Glomerular visceral epithelial cell (primary cell): ENCODE results near the gene TREML2.
"Not testable (repeated sequence)": the region's sequence is repeated elsewhere in the genome, so short reads cannot be mapped to it uniquely, and the experiment has no call there.

Source experiments
- DNase-seq: peaks from one replicate; pipeline ENCODE4 v3.0.0-alpha.2; 2016; ENCODE audit errors: extremely low spot score

The TREML2 gene, protein sequence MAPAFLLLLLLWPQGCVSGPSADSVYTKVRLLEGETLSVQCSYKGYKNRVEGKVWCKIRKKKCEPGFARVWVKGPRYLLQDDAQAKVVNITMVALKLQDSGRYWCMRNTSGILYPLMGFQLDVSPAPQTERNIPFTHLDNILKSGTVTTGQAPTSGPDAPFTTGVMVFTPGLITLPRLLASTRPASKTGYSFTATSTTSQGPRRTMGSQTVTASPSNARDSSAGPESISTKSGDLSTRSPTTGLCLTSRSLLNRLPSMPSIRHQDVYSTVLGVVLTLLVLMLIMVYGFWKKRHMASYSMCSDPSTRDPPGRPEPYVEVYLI

DNA sequence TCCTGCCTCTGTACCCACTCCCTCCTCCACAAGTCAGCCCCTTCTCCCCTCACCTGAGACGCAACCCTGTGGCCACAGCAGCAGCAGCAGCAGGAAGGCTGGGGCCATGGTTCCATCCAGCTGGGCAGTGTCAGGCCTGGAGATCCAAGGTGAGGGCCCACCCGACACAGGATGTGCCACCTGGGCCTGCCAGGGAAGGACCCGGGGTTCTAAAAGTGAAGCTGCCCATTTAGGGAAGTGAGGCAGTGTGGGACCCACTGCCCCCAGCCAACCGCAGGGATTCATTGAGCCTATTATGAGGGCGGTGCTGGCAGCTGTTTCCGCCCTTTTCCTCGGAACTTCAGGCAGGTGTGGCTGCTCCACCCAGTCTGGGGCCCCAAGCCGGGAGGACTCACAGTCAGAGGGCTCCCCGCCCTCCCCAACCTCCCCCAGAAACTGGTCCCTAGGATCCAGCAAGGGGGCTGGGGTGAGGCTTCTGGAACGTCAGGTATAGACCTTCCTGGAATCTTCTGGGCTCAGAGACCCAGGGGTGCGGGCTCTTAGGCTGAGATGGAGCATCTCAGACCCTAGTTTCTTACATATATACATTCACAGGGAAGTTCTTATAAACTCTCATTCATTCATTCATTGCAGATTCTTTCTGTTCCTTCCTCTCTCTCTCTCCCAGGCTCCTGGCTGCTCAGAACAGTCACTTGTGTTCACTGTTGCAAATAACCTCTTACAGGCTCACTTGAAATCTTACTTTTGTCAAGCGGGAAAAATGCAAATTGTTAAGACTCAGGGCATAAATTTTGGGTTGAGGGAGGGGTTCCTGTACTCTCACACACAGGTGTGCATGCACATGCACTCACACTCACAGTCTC lies at the start of gene TREML2:
TREML2 (minus strand) TSS at position 249 of the 863 bp plus-strand sequence; CDS start at position 108, 141 bp downstream.
- DNase-seq, result no peak

DNA sequence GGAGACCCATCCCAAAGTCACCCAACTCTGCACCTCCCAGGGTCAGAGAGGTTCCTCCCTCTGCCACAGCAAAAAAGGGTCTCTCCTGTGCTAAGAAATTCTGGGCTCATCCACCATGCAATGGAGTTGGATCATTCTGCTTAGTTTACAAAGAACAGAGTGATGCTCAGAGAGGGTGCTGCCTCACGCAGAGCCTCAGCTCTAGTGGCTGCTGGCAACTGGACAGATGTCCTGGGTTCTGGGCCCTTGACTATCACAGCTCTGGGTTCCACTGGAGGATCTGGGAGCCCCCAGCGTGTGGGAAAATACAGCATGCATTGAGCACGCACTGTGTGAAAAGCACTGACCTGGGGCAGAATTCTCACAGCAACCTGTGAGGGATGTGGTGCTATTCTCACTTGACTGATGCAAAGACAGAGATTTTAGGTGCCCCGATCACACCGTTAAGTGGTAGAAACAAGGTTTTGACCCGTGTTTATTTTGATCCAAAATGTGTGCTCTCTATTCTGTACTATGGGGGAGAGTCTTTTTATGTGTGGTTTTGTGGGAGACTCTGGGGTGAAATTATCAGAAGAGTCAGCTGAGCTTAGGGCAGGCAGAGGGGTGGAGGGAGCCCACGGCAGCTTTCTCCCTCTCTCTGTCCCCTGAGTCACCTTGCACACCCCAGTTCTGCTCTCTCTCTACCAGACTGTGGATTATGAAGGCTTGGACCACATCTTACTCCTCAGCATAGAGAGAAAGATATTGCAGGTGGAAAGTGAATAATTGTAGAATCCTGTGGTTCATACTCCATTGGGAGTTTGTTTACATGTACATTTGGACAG lies 47.1 kb upstream of the TREML2 start:
- no peak for DNase-seq

DNA sequence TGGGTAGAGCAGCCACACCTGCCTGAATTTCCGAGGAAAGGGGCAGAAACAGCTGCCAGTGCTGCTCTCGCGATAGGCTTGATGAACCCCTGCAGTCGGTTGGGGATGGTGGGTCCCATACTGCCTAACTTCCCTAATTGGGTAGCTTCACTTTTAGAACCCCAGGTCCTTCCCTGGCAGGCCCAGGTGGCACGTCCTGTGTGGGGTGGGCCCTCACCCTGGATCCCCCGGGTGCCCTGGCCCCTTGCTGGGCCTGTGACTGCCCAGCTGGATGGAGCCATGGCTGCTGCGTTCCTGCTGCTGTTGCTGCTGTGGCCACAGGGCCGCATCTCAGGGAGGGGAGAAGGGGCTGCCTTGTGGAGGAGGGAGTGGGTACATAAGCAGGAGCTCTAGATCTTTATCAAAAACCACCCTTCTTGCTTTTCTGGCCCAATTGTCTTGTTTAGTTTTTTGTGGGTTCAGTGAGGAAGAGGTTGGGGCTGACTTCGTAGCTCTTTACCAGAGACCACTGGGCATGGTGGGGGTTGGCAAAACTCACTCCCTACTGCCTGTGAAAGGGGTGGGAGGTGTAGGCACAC lies 46.4 kb upstream of the TREML2 start:
- no peak for DNase-seq

DNA sequence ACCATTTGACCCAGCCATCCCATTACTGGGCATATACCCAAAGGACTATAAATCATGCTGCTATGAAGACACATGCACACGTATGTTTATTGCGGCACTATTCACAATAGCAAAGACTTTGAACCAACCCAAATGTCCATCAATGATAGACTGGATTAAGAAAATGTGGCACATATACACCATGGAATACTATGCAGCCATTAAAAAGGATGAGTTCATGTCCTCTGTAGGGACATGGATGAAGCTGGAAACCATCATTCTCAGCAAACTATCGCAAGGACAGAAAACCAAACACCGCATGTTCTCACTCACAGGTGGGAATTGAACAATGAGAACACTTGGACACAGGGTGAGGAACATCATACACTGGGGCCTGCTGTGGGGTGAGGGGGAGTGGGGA lies 45.6 kb upstream of the TREML2 start:
- DNase-seq, result not testable (repeated sequence)

DNA sequence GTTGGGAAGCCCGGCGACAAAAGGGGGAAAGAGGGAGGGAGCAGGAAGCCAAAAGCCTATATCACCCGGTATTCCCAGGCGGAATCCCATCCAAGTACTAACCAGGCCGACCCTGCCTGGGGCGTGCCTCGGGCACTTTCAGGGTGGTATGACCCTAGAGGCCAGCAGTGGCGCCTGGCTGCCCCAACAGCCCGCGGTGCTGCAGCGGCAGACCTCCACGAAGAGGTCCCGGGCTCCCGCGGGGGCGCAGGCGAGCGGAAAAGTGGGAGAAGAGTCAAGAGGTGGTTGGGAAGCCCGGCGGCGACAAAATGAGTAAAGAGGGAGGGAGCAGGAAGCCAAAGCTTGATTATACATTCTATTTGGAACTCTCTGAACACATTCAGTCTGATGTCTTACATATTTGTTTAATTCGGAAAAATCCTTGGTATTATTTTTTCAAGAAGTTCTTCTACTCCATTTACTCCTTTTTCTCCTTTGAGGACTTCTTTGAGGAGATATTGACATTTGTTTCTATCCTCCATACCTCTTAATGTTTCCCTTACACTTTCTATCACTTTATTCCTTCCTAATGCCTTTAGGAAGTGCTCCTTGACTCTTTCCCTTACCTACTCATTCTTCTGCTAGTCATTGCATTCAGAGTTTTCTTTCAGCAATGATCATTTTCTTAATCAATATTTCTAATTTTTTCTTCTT lies 38.7 kb upstream of the TREML2 start:
- DNase-seq, result no peak

DNA sequence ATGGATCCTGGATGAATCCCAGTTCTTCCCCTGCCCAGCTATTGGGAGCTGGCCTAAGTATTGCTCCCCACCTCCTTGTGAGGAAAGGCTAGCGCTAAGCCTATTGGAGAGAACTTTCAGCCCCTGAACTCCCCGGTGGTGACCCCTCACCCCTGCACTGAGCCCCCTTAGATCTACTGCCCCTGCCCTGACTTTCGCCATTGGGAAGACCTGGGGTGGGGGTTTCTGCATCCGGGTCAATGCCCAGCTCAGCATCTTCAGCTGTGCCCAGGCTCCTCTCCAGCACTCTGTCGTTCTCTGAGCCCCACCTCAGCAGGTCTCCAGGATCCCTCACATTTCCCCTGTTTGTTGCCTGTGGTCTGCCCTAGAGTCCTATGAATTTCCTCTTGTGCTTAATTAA lies 36.2 kb upstream of the TREML2 start:
- DNase-seq, result no peak

DNA sequence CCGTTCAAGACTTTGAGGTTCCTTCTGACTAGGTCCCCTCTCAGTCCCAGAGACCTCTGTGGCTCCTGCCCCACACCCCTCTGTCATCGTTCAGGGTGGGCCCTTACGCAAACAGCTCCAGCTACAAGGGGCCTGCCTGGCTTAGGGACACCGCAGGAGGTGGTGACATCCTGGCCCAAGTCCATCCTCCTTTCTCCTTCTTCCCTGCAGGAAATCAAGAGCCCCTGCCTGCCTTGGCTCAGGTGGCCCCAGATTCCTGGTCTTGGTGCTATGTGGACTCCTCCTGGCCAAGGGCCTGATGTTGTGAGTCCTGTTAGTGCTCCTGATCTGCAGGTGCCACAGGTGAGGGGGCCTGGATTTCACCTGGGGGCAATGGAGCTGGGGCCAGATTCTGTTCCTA lies 35.3 kb upstream of the TREML2 start:
- DNase-seq, result no peak

DNA sequence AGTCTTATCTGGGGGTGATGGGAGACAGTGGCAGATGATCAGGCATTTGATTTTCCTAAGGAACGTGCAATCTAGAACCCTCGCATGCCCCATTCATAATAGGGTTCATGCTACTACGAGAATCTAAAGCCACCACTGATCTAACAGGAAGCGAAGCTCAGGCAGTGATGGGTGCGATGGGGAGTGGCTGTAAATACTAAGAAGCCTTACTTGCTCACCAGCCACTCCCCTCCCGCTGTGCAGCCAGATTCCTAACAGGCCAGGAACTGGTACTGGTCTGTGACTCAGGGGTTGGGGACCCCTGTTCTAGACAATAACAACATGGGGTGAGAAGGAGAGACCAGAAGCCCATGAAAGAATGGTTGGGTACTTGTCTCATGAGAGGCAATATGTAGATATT lies 31.7 kb upstream of the TREML2 start:
- DNase-seq, result no peak

DNA sequence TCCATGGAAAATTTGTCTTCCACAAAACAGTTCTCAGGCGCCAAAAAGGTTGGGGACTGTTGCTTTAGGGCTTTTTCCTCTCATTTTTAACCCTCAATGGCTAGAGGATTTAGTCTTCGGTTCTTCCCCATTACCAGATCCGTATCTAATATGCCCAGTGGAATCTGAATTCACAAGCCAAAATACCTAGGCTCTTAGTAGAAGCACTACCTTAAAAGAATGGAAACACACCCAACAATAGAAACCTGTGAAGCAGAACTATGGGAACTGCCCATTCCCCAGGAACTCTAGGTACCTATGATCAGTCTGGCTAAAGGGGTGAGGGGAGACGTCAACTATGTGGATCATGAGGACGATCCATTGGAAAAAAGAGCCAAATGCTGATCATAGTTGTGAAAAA lies 30.3 kb upstream of the TREML2 start:
- no peak for DNase-seq

DNA sequence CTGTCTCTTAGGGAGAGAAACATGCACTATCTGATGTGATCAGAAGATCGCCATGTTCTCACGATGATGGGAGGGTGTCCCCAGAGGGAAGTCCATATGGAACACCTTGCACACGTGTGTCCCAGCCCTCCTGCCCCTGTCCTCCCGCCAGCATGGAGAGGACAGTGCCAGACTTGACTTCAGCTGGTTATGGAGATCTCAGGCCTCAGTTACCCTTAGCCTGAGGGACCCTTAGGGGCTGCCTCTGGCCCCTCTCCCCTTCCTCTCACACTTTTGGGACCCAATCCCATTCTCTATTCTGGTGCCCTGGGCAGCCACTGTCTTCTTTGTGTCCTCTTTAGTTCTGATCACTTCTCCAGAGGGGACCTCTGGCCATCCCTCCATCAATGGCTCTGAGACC lies 28.8 kb upstream of the TREML2 start:
- DNase-seq, result no peak

DNA sequence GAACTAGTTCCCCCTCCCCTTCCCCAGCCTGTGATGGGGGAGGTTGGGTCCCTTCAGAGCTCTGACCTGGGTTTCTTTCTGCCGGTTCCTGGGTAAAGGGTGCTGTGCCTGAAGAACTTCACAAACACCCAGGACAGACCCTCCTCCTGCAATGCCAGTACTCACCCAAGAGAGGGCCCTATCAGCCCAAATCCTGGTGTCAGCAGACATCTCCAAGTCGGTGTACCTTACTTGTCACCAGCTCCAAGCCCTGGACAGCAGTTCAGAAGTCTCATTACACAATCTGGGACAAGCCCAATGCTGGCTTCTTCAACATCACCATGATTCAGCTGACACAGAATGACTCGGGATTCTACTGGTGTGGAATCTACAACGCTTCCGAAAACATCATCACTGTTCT lies 27.7 kb upstream of the TREML2 start:
- no peak for DNase-seq

DNA sequence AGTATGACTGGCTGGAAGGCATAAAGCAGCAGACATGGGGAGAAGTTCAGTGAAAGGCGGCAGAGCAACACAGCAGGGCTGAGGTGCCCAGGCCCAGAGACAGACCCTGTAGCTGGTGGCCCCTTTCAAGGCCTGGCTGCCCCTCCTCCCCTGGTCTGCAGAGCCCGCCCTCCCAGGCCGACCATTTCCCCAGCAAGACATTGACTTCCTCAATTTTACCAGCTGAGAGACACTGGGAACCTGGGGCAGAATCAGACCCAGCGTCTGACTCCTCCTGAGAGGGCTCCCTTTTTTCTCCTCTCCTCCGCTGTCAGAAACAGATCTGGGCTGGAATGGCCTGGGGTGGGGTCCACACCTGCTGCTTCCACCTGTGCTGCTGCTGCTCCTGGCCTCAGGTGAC lies 27.1 kb upstream of the TREML2 start, which contains the start of gene TREML4:
TREML4 (plus strand) TSS at position 254 of the 400 bp plus-strand sequence; CDS start at position 333, 79 bp downstream.
- no peak for DNase-seq

DNA sequence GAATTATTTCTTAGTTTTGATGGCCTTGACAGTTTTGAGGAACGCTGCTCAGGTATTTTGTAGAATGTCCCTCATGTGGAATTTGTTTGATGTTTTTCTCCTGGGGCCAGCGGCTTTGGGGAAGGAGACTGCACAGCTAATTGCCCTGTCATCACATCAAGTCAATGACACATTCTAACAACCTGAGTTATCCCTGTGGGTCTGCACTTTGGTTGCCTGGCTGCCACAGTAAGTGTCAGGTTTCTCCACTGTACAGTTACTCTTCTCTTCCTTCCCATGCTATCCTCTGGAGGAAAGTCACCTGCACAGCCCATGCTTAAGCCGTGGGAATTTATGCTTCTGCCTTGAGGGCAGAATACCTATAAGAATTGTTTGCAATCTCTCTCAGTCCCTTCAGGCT lies 25.8 kb upstream of the TREML2 start:
- DNase-seq, result no peak

DNA sequence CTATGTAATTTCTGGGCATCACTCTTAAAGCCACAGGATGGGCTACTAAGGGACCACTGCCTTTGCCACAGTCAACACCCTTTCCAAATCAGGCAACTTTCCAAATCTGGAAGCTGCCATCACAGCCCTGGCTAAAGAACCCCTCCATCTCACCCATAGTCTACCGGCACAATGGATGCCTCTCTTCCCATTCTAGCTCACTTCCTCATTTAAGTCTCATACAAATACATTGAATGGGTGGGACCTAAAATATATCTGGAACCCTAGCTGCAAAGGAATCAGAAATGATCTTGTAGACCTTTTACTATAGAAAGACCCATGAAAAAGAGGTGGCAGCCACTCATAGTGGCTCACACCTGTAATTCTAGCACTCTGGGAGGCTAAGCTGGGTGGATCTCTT lies 23.9 kb upstream of the TREML2 start:
- no peak for DNase-seq

DNA sequence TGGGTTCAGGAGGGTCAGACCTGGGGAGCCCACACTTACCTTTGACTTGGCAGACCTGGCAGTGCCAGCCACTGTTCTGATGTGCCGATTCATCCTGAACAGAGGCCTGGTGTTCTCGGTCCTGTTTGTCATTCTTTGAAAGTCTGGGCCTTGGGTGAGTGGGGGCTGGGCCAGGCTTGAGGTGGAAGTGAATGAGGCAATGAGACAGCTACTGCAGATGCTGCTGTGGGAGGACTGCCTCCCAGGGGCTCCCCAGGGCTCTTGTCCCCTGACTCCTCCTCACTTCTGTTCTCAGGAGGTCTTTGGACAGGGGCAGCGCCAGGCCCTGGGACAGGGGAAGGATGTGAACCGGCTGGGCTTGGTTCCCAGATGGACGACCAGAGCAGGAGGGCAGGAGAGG lies 21.6 kb upstream of the TREML2 start:
- no peak for DNase-seq

DNA sequence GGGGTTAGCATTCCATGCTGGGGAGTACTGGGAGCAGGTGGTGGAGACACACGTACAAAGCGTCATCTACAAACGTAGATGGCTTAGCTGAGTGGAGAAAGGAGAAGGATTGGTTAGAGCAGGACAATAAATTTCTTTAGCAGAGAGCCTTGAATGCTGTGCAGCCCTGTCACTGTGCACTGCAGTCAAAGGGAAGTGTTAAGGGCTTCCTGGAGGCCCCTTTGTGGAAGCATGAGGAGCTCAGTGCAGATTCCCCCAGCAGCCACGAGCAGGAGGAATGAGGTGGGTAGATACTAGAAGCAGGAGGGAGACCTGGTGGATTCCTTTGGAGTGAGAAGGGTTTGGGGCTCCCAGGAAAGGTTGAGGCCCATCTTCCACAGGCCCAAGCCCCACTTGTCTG lies 21.1 kb upstream of the TREML2 start:
- no peak for DNase-seq

DNA sequence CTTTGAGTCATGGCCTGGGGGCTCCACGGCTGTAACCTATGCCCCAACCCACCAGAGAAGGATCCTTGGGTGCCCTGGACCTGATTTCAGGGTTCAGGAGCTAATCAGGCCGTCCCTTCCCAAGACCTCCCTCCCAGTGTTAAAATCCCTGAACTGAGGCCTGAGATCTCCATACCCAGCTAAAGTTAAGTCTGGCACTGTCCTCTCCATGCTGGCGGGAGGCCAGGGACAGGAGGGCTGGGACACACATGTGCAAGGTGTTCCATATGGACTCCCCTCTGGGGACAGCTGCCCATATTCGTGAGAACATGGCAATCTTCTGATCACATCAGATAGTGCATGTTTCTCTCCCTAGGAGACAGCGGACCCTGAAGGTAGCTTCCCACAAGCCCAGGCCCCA lies 15.7 kb upstream of the TREML2 start:
- no peak for DNase-seq

DNA sequence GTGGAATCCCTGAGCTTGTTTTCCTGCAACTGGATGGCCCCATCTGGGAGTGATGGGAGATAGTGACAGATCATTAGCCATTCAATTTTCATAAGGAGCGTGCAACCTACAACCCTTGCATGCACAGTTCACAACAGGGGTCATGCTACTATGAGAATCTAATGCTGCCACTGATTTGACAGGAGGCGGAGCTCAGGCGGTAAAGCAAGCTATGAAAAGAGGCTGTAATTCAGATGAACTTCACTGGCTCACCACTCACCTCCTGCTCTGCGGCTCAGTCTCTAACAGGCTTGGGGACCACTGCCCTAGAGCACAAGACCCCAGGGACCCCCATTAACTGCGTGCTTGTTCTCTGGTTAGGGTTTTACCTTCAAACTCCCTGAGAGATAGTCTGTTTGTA lies 14.8 kb upstream of the TREML2 start:
- no peak for DNase-seq

DNA sequence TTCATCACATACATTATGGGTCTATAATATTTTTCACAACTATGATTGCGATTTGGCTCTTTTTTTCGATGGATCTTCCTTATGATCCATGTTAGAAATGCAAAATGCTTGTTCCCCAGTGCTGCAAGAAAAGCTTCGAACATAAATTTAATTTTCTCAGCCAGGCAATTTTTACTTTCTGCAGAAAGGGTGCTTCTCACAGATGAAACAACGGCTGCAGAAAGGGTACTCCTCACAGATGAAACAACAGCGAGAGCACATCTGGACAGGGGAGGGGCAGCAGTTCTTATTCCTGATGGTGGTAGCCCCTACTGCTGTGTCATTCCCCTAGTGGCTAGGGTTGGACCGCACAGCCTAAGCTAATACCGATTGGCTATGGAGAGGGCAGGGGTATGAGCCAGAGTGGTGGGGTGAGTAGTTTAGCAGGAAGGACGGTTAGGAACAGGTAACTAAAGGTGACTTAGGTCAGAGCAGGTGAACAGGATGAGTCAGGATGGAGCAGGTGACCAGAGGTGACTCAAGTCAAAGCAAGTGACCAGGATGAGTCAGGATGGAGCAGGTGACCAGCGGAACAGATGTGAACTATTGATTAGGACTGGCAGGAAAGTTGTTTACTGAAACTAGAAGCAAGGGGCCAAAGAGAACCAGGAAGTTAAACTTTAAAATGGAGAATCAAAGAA lies 13.8 kb upstream of the TREML2 start:
- DNase-seq, result no peak

DNA sequence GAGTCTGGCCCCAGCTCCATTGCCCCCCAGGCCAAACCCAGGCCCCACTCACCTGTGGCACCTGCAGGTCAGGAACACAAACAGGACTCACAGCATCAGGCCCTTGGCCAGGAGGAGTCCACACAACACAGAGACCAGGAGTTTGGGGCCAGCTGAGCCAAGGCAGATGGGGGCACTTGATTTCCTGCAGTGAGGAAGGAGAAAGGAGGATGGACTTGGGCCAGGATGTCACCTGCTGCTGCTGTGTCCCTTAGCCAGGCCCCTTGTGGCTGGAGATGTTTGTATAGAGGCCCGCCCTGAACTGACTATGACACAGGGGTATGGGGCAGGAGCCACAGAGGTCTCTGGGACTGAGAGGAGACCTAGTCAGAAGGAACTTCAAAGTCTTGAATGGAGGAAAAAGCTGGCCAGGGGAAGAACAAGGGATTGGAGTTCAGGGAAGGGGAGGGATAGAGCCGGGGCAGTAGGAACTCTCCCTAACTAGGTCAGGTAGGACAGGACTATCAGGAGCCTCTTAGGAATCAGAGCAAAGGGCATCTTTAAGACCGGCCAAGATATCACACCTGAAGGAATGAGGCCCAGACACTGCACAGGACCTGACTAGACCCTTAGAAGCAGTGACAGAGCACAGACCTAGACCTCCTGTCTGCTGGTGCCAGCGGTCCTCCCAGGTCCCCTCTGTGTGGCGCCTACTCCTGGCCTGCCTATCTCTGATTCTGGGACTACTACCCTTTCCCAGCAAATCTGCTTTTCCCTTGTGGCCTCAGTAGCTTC lies 8.8 kb upstream of the TREML2 start:
- DNase-seq, result no peak
